Measurements from ENCODE around the gene CD300LB.

DNA sequence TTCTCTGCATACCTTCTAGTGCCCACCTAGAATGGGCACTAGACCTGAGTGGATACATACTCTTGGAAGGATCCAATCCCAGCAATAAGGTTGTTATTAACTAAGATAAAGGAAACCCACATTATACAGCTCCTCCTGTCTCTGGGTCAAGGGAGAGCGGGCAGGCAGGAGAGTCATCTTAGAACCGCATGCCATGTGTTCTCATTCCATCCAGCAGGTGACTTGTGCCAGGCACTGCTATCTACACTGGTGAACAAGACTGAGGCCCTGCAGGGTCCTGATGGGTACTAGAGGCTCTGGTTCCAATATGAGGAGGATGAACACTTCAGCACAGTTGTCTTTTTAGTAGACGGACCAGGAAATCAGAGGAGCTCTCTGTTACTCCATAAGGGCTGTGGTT is 41.9 kb upstream of the CD300LB start:
- TF ChIP-seq EZH2phosphoT487 (IDR thresholded peaks at IDR 0.05; ENCODE audit: insufficient read depth, low read depth) (no peak), EZH2 (IDR thresholded peaks at IDR 0.05; ENCODE audit: insufficient read depth, poor library complexity, severe bottlenecking) (no peak)
